ENCODE data around the gene OR8J1. TPM values are rescaled to one million over a fixed set of nuclear protein-coding genes. Genes with fewer than 3 reads are reported as not detected.

Gene OR8J1
- total RNA-seq, 1 donor from 2014 or later: not detected

DNA sequence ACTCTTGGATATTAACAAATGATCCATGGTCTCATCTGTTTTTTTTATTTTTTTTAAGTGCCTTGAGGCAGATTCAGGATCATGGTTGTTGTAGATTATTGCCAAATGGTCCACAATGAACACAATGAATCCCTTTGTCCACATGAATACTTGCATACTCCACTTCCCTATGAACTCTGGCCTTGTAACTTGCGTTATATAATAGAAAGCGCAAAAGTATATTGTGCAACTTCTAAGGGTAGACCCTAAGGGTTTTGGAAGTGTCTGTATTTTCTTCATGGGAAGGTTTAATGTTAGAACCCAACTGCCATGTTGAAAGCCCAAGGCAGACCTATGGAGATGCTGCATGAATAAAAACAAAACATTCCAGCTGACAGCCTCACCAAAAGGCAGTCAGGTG is 50.3 kb downstream of the OR8J1 start:
- no peaks in the 10 kb centered on the region for H3K36me3 ChIP-seq (ENCODE audit: control insufficient read depth, insufficient read depth, low read length)
- H3K4me3 ChIP-seq (ENCODE audit: low read depth, low read length): no peak overlapping the region
- TF ChIP-seq, protein P1, sequence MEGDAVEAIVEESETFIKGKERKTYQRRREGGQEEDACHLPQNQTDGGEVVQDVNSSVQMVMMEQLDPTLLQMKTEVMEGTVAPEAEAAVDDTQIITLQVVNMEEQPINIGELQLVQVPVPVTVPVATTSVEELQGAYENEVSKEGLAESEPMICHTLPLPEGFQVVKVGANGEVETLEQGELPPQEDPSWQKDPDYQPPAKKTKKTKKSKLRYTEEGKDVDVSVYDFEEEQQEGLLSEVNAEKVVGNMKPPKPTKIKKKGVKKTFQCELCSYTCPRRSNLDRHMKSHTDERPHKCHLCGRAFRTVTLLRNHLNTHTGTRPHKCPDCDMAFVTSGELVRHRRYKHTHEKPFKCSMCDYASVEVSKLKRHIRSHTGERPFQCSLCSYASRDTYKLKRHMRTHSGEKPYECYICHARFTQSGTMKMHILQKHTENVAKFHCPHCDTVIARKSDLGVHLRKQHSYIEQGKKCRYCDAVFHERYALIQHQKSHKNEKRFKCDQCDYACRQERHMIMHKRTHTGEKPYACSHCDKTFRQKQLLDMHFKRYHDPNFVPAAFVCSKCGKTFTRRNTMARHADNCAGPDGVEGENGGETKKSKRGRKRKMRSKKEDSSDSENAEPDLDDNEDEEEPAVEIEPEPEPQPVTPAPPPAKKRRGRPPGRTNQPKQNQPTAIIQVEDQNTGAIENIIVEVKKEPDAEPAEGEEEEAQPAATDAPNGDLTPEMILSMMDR (IDR thresholded peaks at IDR 0.05; ENCODE audit: insufficient read depth, low read length, severe bottlenecking): no peak
- FAIRE-seq: no peak
- H3K27me3 ChIP-seq (ENCODE audit: control insufficient read depth, insufficient read depth, low read length): no peaks in the 10 kb centered on the region
- no peak for DNase-seq (ENCODE audit: low read depth)

DNA sequence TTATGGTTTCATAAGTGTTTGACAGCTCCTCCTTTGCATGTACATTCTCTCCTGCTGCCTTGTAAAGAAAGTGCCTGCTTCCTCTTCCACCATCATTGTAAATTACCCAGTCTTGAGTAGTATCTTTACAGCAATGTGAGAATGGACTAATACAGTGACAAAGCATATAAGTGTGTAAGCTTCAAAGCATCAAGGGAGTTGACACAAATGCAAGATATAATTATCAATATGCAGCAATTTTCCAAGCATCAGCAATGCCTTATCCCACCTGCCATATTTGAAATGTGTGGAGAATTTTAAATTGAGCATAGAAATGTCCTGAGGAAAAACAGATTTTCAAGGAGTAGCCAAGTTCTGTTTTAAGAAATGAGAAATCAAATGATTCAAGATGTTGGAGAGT is 56.7 kb downstream of the OR8J1 start:
- no peak for DNase-seq (ENCODE audit: low read depth)
- FAIRE-seq: no peak

More for the DNA sequence above, 56.7 kb downstream of the OR8J1 start:
- Histone ChIP-seq H3K27me3 (ENCODE audit: control insufficient read depth, insufficient read depth, low read length) (no peaks in the 10 kb centered on the region), H3K4me3 (ENCODE audit: low read depth, low read length) (no peak overlapping the region), H3K36me3 (ENCODE audit: control insufficient read depth, insufficient read depth, low read length) (no peaks in the 10 kb centered on the region)
- TF ChIP-seq, protein P1 (IDR thresholded peaks at IDR 0.05; ENCODE audit: insufficient read depth, low read length, severe bottlenecking): no peak

Other genes with a start within 250 kb of the OR8J1 start
- gene OR8H3, start 231.9 kb upstream of the OR8J1 start, total RNA-seq: not detected in 2 replicates
- not detected in 2 replicates for gene OR8J3, start 214.1 kb upstream of the OR8J1 start, total RNA-seq
- gene OR8K5, start 194.0 kb upstream of the OR8J1 start, total RNA-seq: not detected in 2 replicates
- not detected in 2 replicates for gene OR5J2, start 177.7 kb upstream of the OR8J1 start, total RNA-seq
- not detected in 2 replicates for gene OR5T2, start 120.0 kb upstream of the OR8J1 start, total RNA-seq
- gene OR5T3, start 102.0 kb upstream of the OR8J1 start, total RNA-seq: not detected in 2 replicates
- gene OR5T1, start 80.1 kb upstream of the OR8J1 start, total RNA-seq: not detected in 2 replicates
- not detected in 2 replicates for gene OR8H1, start 62.0 kb upstream of the OR8J1 start, total RNA-seq
- not detected in 2 replicates for gene OR8K3, start 39.1 kb upstream of the OR8J1 start, total RNA-seq
- not detected in 2 replicates for gene OR8K1, start 8.3 kb upstream of the OR8J1 start, total RNA-seq
- not detected in 2 replicates for gene OR8U1, start 21.3 kb downstream of the OR8J1 start, total RNA-seq
- gene OR5AL1, start 58.4 kb downstream of the OR8J1 start, total RNA-seq: not detected in 2 replicates
- not detected in 2 replicates for gene OR5M3, start 119.1 kb downstream of the OR8J1 start, total RNA-seq
- gene OR5M8, start 137.1 kb downstream of the OR8J1 start, total RNA-seq: not detected in 2 replicates
- gene OR5M11, start 189.0 kb downstream of the OR8J1 start, total RNA-seq: not detected in 2 replicates
- not detected in 2 replicates for gene OR5M10, start 223.4 kb downstream of the OR8J1 start, total RNA-seq